Panc1 (cell line): ENCODE results near the gene ABCA7.

Source experiments
- POLR2AphosphoS5 ChIP-seq: IDR thresholded peaks from 2 replicates; pipeline ENCODE4 v1.6.1; 2012; ENCODE audit warnings: mild to moderate bottlenecking, low read depth, low read length, moderate library complexity
- SIN3A ChIP-seq: IDR thresholded peaks from 2 replicates; pipeline ENCODE4 v1.6.1; 2012; ENCODE audit warnings: low read depth, mild to moderate bottlenecking, low read length, moderate library complexity, borderline replicate concordance; ENCODE audit not compliant: insufficient read depth
- TCF7L2 ChIP-seq: IDR thresholded peaks from 2 replicates; pipeline ENCODE4 v1.6.1; 2011; ENCODE audit warnings: mild to moderate bottlenecking, low read depth, low read length, inconsistent platforms
- TF ChIP-seq, protein P1 (sequence below): fragments of 450-650 bp; IDR thresholded peaks from 2 replicates; pipeline ENCODE4 v1.5.1; 2017; ENCODE audit warnings: mild to moderate bottlenecking
- TF ChIP-seq, protein P2 (sequence below), 2 experiments: IDR thresholded peaks; 2 replicates each; pipeline ENCODE4 v1.6.1; 2011 to 2012; ENCODE audit warnings: low read depth in 2 of 2, control low read depth in 1 of 2, low read length in 1 of 2, mild to moderate bottlenecking in 1 of 2, moderate library complexity in 1 of 2; ENCODE audit not compliant: insufficient read depth in 1 of 2

DNA sequence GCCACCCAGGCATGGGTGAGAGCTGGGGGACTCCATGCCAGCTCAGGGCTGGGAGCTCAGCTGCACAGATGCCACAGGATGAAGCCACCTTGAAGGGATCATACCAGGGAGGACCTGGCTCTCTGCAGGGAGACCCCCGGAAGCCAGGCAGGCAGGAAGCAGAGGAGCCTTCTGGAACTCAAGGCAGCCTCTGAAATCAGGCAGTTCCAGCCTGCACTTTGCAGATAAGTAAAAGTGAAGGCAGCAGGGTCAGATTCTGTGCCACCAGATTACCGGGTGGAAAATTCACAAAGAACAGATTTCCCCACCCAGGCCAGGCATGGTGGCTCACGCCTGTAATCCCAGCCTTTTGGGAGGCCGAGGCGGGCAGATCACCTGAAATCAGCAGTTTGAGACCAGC lies 21.5 kb upstream of the ABCA7 start:
- TF ChIP-seq, protein P1, sequence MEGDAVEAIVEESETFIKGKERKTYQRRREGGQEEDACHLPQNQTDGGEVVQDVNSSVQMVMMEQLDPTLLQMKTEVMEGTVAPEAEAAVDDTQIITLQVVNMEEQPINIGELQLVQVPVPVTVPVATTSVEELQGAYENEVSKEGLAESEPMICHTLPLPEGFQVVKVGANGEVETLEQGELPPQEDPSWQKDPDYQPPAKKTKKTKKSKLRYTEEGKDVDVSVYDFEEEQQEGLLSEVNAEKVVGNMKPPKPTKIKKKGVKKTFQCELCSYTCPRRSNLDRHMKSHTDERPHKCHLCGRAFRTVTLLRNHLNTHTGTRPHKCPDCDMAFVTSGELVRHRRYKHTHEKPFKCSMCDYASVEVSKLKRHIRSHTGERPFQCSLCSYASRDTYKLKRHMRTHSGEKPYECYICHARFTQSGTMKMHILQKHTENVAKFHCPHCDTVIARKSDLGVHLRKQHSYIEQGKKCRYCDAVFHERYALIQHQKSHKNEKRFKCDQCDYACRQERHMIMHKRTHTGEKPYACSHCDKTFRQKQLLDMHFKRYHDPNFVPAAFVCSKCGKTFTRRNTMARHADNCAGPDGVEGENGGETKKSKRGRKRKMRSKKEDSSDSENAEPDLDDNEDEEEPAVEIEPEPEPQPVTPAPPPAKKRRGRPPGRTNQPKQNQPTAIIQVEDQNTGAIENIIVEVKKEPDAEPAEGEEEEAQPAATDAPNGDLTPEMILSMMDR: no peak
- no peak for TF ChIP-seq POLR2AphosphoS5
- TF ChIP-seq, protein P2, sequence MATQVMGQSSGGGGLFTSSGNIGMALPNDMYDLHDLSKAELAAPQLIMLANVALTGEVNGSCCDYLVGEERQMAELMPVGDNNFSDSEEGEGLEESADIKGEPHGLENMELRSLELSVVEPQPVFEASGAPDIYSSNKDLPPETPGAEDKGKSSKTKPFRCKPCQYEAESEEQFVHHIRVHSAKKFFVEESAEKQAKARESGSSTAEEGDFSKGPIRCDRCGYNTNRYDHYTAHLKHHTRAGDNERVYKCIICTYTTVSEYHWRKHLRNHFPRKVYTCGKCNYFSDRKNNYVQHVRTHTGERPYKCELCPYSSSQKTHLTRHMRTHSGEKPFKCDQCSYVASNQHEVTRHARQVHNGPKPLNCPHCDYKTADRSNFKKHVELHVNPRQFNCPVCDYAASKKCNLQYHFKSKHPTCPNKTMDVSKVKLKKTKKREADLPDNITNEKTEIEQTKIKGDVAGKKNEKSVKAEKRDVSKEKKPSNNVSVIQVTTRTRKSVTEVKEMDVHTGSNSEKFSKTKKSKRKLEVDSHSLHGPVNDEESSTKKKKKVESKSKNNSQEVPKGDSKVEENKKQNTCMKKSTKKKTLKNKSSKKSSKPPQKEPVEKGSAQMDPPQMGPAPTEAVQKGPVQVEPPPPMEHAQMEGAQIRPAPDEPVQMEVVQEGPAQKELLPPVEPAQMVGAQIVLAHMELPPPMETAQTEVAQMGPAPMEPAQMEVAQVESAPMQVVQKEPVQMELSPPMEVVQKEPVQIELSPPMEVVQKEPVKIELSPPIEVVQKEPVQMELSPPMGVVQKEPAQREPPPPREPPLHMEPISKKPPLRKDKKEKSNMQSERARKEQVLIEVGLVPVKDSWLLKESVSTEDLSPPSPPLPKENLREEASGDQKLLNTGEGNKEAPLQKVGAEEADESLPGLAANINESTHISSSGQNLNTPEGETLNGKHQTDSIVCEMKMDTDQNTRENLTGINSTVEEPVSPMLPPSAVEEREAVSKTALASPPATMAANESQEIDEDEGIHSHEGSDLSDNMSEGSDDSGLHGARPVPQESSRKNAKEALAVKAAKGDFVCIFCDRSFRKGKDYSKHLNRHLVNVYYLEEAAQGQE (IDR thresholded peaks at IDR 0.05; ENCODE audit: insufficient read depth in 1 of 2, low read depth in 2 of 2, low read length in 1 of 2): no peak
- no peak for TF ChIP-seq SIN3A
- TF ChIP-seq TCF7L2: no peak
